HG03039 (cell line): Measurements from ENCODE around the gene ACKR1.
A peak's percentile ranks its signal among the peaks of the same experiment; 100 is the strongest.

Source experiments
- ATAC-seq: cut with Tn5 transposase; IDR thresholded peaks from one replicate; pipeline ENCODE4 v1.9.1; 2021; ENCODE audit warnings: mild to moderate bottlenecking, moderate library complexity; ENCODE audit not compliant: unreplicated experiment

ACKR1 gene

DNA sequence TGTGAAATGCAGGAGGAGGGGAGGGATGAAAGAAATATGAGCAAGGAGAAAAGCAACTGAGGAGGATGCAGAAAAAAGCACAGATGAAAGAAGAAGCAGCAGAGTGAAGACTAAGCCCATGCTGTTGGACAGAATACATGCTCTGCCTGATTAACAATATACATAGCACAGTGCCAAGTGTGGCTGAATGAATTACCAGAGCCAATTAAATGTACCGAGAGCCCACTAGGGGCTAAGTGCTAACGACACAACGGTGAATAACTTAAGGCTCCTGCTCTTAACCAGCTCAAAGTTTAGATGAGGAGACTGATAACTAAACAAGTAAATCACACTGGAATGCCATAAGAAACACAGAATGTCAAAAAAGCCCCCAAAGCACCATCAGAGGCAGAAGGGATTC lies 17.6 kb upstream of the ACKR1 start:
- no peak for ATAC-seq

- ATAC-seq, result no peak
Measured at GRCh38 chr1:159187647-159188374, 16.9 kb upstream of the ACKR1 start.

- ATAC-seq, result peak; percentile 96
Measured at GRCh38 chr1:159188375-159188788, 16.3 kb upstream of the ACKR1 start.

GRCh38 chr1:159190441-159190840 lies 14.2 kb upstream of the ACKR1 start:
- ATAC-seq, result no peak

DNA sequence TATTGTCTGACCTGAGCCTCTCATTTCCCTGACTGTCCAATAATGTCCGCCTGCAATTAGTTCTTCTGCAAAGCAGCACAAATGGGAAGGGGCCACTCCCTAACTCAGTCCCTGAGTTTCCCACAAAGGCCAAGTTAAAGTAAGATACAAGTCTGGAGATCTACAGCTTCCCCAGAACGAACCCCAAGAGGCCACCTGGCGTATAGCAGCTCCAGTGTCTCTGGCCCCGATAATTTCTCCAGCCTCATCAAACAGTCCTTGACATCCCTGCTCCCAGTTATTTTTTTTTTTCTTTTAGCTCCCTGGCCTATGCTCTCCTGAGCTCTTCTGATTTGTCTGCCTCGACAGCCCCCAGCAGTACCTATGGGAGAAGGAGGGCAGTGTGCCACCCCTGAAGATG lies 8.1 kb upstream of the ACKR1 start:
- no peak for ATAC-seq

DNA sequence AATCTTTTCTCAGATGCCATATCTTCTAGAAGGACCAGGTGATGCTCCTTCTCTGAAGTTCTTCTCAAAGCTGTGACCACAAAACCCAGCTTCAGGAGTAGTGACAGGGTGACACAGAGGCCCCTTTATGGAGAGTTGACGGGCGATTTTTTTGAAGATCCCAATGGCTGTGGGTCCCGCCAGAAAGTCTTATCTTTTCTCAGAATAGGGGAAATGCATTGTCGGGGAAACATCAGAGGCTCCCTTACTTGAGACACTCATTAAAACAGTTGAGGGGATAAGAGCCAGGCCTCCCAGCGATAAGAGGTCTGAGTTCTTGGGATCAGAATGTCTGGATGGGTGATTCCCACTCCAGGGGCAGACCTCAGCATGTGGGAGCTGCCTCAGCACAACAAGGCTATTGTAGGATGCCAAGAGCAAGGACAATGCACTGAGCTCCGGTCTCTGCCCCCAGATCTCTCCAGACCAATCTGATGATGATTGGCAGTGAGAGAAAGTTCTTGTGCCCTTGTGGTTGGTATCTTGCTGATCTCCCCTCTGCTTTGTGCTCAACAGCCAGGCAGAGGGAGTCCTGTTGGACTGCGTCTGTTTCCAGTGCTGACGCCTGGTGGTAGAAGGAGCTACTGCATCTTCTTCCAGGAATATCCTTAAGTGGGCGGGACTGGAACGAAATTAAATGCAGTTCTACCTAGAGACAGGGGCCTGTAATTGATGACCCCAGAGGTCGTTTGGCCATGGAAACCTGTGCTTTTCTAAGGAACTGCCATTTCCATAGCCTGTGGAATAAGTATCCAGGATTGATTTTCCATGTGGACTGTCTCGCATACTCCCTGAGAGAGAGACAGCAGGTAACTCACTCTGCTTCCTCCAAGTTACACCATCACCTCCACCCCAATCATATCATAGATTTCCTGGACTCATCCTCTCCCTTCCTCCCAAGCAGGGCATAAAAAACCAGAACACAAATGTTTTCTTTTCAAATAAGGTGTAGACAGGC lies 6.8 kb upstream of the ACKR1 start:
- ATAC-seq, result peak; percentile 80

GRCh38 chr1:159199901-159200300 lies 4.8 kb upstream of the ACKR1 start:
- ATAC-seq, result no peak

DNA sequence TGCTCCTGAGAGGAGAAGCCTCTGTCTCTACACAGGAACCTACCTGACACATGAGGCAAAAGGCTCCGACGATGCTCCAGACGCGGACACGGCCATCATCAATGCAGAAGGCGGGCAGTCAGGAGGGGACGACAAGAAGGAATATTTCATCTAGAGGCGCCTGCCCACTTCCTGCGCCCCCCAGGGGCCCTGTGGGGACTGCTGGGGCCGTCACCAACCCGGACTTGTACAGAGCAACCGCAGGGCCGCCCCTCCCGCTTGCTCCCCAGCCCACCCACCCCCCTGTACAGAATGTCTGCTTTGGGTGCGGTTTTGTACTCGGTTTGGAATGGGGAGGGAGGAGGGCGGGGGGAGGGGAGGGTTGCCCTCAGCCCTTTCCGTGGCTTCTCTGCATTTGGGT lies 3.9 kb upstream of the ACKR1 start:
- ATAC-seq, result no peak

GRCh38 chr1:159201642-159202041 lies 3.0 kb upstream of the ACKR1 start:
- no peak for ATAC-seq

DNA sequence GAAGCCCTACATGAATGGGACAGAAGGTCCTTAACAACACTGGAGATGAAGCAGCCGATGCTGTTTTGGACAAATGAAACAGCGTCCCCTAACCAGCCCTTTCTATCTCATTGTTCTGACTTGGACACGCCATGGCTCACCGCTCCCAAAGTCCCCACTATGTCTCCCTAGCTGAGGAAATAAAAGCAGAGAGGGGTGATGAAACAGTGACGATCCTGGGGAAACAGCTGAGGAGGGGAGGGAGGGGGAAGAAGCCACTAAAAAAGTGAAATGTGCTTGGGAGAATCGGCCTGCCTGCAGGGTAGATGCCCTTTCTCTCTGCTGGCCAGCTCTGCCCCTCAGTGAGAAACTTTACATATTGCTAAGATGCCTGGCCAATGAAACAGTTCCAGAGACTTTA lies 1.1 kb upstream of the ACKR1 start:
- ATAC-seq, result no peak

DNA sequence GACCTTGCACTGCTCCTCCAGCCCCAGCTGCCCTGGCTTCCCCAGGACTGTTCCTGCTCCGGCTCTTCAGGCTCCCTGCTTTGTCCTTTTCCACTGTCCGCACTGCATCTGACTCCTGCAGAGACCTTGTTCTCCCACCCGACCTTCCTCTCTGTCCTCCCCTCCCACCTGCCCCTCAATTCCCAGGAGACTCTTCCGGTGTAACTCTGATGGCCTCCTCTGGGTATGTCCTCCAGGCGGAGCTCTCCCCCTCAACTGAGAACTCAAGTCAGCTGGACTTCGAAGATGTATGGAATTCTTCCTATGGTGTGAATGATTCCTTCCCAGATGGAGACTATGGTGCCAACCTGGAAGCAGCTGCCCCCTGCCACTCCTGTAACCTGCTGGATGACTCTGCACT lies 550 bp downstream of the ACKR1 start:
- no peak for ATAC-seq

DNA sequence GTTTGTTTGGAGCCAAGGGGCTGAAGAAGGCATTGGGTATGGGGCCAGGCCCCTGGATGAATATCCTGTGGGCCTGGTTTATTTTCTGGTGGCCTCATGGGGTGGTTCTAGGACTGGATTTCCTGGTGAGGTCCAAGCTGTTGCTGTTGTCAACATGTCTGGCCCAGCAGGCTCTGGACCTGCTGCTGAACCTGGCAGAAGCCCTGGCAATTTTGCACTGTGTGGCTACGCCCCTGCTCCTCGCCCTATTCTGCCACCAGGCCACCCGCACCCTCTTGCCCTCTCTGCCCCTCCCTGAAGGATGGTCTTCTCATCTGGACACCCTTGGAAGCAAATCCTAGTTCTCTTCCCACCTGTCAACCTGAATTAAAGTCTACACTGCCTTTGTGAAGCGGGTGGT lies 1.4 kb downstream of the ACKR1 start:
- no peak for ATAC-seq

DNA sequence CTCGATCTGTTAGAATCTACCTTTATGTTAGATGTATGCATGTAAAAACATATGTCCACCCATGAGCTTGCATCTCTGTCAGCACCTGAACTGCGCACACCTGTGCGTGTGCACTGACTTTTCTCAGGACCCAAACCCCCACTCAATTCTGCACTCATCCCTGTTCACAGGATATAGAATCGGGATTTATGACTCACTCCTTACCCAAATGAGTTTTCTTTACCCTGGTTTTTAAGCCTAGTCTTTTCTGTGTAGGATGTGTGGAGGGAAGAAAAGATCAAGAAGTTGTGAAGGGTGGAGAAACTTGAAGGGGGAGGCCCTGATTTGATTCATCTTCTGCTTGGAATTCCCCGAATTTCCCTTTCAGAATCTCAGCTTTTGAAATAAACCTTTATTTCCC lies 2.4 kb downstream of the ACKR1 start:
- no peak for ATAC-seq

GRCh38 chr1:159207774-159208173 lies 3.1 kb downstream of the ACKR1 start:
- no peak for ATAC-seq

DNA sequence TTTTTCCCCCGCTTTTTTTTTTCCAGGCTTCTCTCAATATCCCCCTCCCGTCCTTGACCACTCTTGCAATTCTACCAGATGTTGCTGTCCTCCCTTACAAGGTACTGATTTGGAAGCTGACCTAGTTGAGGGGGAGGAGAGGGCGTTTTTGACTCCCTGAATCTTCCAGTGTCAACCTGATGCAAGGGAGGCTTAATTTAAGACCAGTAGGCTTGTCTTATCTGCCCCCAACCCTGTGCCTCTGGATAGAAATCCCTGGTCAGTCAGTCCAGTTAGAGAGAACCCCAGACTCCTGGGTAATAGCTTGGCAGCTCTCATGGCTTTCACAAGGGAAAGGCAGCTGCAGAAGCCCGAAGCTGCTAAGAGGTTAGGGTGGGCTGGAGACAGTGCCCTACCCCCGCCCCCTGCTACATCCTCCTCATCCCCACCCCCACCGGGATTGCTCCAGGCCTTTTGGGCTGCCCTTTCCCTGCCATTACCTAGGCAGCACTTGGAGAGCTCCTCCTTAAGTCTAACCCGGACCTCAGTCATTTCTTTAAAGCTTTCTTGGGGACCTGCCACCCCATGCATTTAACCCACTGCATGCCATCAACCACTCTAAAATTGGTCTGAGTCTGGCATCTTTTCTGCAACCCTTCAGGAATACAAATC lies 3.6 kb downstream of the ACKR1 start:
- no peak for ATAC-seq

DNA sequence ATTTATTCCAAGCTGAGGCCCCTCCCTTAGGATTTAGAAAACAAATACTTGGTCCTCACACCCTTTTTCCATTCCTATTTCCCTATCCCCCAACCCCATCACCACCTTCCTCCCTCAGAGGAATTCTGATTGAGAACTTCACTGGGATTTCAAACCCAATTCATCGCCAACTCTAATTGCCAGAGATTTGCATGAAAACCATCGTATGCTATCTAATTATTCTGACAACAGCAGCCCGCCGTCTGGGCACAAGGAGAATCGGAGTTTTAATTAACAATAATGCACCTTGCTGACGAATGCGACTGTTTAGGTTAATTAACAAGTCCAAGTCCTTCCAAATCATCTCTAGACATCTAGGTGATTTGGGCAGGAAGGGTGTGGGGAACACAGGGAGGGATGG lies 4.4 kb downstream of the ACKR1 start:
- no peak for ATAC-seq

DNA sequence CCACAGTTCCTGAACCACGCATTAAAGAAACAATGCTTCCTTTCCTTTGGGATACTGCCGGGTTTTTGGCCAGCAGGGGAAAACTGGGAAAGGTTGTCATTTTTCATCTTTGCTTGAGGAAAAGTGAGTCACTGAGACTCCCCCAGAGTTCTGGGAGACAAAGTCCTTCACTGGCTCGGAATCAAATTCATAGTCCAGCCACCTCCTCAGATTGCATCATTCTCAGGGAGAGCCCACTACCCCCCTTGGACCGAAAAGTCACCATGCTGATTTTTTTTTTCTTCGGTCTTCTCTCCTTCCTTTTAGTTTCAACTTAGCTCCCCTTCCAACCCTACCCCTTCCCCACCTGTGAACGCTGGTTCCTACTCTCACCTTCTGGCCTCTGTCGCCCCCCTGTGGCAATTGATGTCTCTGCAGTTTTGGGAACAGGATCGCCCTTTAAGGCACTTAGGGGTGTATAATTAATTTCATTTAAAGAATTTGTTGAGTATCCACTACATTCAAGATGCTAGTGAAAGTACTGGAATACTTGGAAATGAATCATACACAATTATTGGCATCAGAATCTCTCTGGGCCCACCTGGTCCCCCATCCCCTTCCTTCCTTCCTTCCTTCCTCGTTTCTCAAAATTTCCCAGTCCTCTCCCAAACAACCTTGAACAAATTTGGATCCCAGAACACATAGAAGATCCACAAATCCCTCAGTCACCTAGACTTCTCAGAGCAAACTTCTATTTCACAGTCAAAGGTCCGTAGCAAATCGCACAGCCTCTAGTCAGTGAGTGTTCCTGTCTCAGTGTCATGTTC lies 6.9 kb downstream of the ACKR1 start:
- no peak for ATAC-seq

DNA sequence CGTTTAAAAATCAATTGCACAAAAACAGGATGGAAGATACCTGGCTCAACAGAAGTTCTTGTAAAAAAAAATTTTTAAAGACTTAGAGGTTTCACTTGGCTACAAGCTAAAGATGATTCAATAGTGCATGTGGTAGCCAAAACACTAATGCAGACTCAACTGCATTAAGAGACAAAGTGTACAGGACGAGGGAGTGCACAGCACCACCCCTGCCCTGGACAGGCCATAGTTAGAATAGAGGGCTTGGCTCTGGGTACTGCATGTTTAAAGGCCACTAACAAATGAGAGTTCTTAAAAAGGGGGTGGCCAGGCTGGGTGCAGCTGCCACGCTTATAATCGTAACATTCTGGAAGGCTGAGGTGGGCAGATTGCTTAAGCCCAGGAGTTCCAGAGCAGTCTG lies 7.9 kb downstream of the ACKR1 start:
- no peak for ATAC-seq

DNA sequence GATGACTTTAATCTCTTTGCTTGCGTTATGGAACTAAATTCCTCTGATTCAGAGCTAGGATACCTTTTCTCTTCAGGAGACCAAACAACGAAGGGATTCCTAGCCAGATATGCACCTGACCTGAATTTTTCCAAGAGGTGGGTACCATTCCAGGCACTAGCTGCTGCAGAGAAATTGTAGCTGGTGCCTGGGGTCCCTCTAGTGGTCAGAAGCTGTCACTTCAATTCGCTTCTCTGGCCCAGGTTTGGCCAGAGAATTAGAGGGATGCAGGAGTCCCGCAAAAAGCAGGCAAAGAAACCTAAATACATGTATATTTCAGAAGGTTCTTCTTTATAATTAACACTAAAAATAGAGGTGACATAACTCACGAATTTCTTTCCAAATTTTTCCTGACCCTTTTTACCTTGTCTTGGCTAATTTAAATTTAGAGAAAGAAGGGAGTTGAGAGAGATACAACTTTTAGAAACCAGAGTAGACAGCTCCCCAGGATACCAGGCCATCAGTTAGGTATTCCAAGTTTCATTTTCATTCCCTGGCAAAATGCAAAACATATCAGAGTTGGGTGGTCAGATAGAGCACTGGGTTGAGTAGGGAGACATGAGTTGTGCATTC lies 9.6 kb downstream of the ACKR1 start:
- peak; percentile 64 for ATAC-seq
